Measurements from ENCODE around the gene SOX5. TPM values are rescaled to one million over a fixed set of nuclear protein-coding genes. Genes with fewer than 3 reads are reported as not detected.

SOX5 gene
- total and polyA plus RNA-seq, 2 experiments from 2014 or later = 1.0 to 4.7 TPM

- Histone ChIP-seq H3K4me2 (no peak overlapping the region), H2AFZ (no peak overlapping the region), H3K36me3 (ENCODE audit: insufficient read depth) (no peaks in the 10 kb centered on the region), H3K4me3 (no peak overlapping the region), H3K27ac (ENCODE audit: low read depth) (peak overlapping the region; percentile 8; the same call in 1 of the 2 replicates), H3K9me2 (ENCODE audit: insufficient read depth) (0 out of 2 replicates have a peak, but pooled peaks cover under 1% of the 10 kb centered on the region), H3K27me3 (ENCODE audit: insufficient read depth) (no peaks in the 10 kb centered on the region), H3K79me2 (replicated peaks; ENCODE audit: insufficient read depth) (no peaks in the 10 kb centered on the region), H4K20me1 (replicated peaks; ENCODE audit: insufficient read depth) (no peaks in the 10 kb centered on the region), H3K4me1 (ENCODE audit: insufficient read depth) (peaks cover 6% of the 10 kb centered on the region; the same call in 1 of the 2 replicates), H3F3A (replicated peaks; ENCODE audit: low read depth) (no peaks in the 10 kb centered on the region)
- Mint-ChIP-seq H3K4me3 (no peak overlapping the region), H3K27ac (no peak overlapping the region), H3K4me1 (peaks cover 23% of the 10 kb centered on the region), H3K9me3 (no peaks in the 10 kb centered on the region), H3K27me3 (ENCODE audit: insufficient read depth, low read depth, poor library complexity) (peaks cover 6% of the 10 kb centered on the region), H3K36me3 (ENCODE audit: low read depth) (no peaks in the 10 kb centered on the region)
- ATAC-seq (no peak), DNase-seq (ENCODE audit: low spot score) (no peak)
- TF ChIP-seq ETS1 (IDR thresholded peaks at IDR 0.05) (no peak), CREB1 (CRISPR knock-in tag; IDR thresholded peaks at IDR 0.05; ENCODE audit: low read depth) (no peak), STAT1 (IDR thresholded peaks at IDR 0.05; ENCODE audit: unreplicated experiment) (no peak), ZNF462 (CRISPR knock-in tag; IDR thresholded peaks at IDR 0.05) (no peak), JUNB (IDR thresholded peaks at IDR 0.05; ENCODE audit: unreplicated experiment) (no peak), CTCF (conservative IDR thresholded peaks at IDR 0.05; ENCODE audit: low read depth in 2 of 2) (no peak), ZNF114 (CRISPR knock-in tag; IDR thresholded peaks at IDR 0.05) (no peak)
Measured at GRCh38 chr12:23815810-23816209, 133.7 kb downstream of the SOX5 start.
